HCT116 (cell line): Measurements from ENCODE around the gene MAPK6. TPM values are rescaled to one million over a fixed set of nuclear protein-coding genes. Genes with fewer than 3 reads are reported as not detected.

Experiments
- ATAC-seq: fragments of 200-7000 bp; cut with Tn5 transposase; 2 replicates; pipeline ENCODE4 v1.9.1; 2020; ENCODE audit warnings: mild to moderate bottlenecking, moderate library complexity
- BruUV-seq: library from RNA; stranded (reverse); fragments of 400-500 nt; replicated peaks from 2 replicates; lab custom pipeline; 2021; lab: Mats Ljungman, UMichigan
- CTCF ChIA-PET: fragments of 300-600 bp; sonication (Branson Sonifier 250); formaldehyde crosslinking; loops from one replicate; lab custom pipeline; 2021; ENCODE audit warnings: antibody characterized with exemption; lab: Charles Lee
- POLR2A ChIA-PET: fragments of 300-600, 350-600 bp; sonication (Branson Sonifier 250); formaldehyde crosslinking; loops from one replicate; lab custom pipeline; 2021; ENCODE audit warnings: antibody characterized with exemption; lab: Charles Lee
- RAD21 ChIA-PET, 2 experiments: fragments of 300-600 bp; sonication (Branson Sonifier 250); formaldehyde crosslinking; loops; one replicate each; lab custom pipeline; 2023; ENCODE audit warnings: low total read pairs in 2 of 2; ENCODE audit not compliant: uncharacterized antibody in 2 of 2, unreplicated experiment in 2 of 2, low non-redundant PET in 1 of 2; lab: Charles Lee
- DNase-seq: peaks from one replicate; pipeline ENCODE4 v3.0.0-alpha.2; 2010; ENCODE audit warnings: low read depth, low spot score
- H2AFZ ChIP-seq: fragments of 200-600 bp; shearing (Covaris generic), sonication (generic); 2 replicates; pipeline ENCODE4 v1.6.1; 2017; ENCODE audit warnings: low read depth, mixed run types, mixed read lengths, antibody characterized with exemption, low read length; ENCODE audit not compliant: poor library complexity, severe bottlenecking
- H3K27ac ChIP-seq: 2 replicates; pipeline ENCODE4 v1.5.1; 2012; ENCODE audit warnings: low read depth, low read length
- H3K27me3 ChIP-seq: fragments of 200-600 bp; sonication (generic); 2 replicates; pipeline ENCODE4 v1.6.1; 2016; ENCODE audit warnings: mixed run types, low read length, mixed read lengths; ENCODE audit not compliant: insufficient read depth
- H3K36me3 ChIP-seq, 2 experiments: fragments of 200-500 bp in 1 of 2; fragments of 200-600 bp in 1 of 2; sonication (Bioruptor generic) in 1 of 2; sonication (generic) in 1 of 2; 2 replicates each; pipeline versions ENCODE4 v1.5.1 to v1.6.1; 2014 to 2016; ENCODE audit warnings: low read length in 2 of 2, inconsistent platforms in 1 of 2, mixed read lengths in 1 of 2, mixed run types in 1 of 2; ENCODE audit not compliant: insufficient read depth in 2 of 2, control insufficient read depth in 1 of 2
- H3K4me1 ChIP-seq, 2 experiments: fragments of 200-600 bp in 1 of 2; sonication (generic) in 1 of 2; 2 replicates each; pipeline versions ENCODE4 v1.5.1 to v1.6.1; 2012 to 2017; ENCODE audit warnings: low read length in 2 of 2, inconsistent platforms in 1 of 2, mild to moderate bottlenecking in 1 of 2, mixed read lengths in 1 of 2, mixed run types in 1 of 2, moderate library complexity in 1 of 2; ENCODE audit not compliant: insufficient read depth in 2 of 2, control insufficient read depth in 1 of 2
- H3K4me2 ChIP-seq: fragments of 200-600 bp; sonication (generic); 2 replicates; pipeline ENCODE4 v1.6.1; 2017; ENCODE audit warnings: mixed run types, low read length, mixed read lengths
- H3K4me3 ChIP-seq, 2 experiments: fragments of 200-600 bp in 1 of 2; sonication (generic) in 1 of 2; replicated peaks in 1 of 2; 2 replicates each; pipeline ENCODE4 v1.5.1; 2011 to 2016; ENCODE audit warnings: low read length in 2 of 2, control low read depth in 1 of 2, low read depth in 1 of 2, mild to moderate bottlenecking in 1 of 2, mixed read lengths in 1 of 2, mixed run types in 1 of 2
- H3K79me2 ChIP-seq: fragments of 200-600 bp; sonication (generic); 2 replicates; pipeline ENCODE4 v1.6.1; 2017; ENCODE audit warnings: mild to moderate bottlenecking, mixed run types, low read length, moderate library complexity, mixed read lengths; ENCODE audit not compliant: insufficient read depth
- H3K9ac ChIP-seq: fragments of 200-600 bp; sonication (generic); 2 replicates; pipeline ENCODE4 v1.6.1; 2016; ENCODE audit warnings: low read length, mixed read lengths
- H3K9me2 ChIP-seq: fragments of 200-600 bp; sonication (generic), shearing (Covaris generic); 2 replicates; pipeline ENCODE4 v1.6.1; 2017; ENCODE audit warnings: mixed run types, mild to moderate bottlenecking, moderate library complexity; ENCODE audit not compliant: insufficient read depth
- H3K9me3 ChIP-seq, 2 experiments: fragments of 200-500 bp in 1 of 2; fragments of 200-600 bp in 1 of 2; sonication (Bioruptor generic) in 1 of 2; sonication (generic) in 1 of 2; 2 replicates each; pipeline ENCODE4 v1.6.1; 2014 to 2017; ENCODE audit warnings: low read length in 2 of 2, mixed read lengths in 2 of 2, inconsistent platforms in 1 of 2, low read depth in 1 of 2, mild to moderate bottlenecking in 1 of 2, mixed run types in 1 of 2, moderate library complexity in 1 of 2; ENCODE audit not compliant: control insufficient read depth in 1 of 2, insufficient read depth in 1 of 2
- H4K20me1 ChIP-seq: fragments of 200-600 bp; sonication (generic), shearing (Covaris generic); 2 replicates; pipeline ENCODE4 v1.6.1; 2017; ENCODE audit warnings: mixed run types, mild to moderate bottlenecking, moderate library complexity; ENCODE audit not compliant: insufficient read depth
- CBX3 ChIP-seq: IDR thresholded peaks from 2 replicates; pipeline ENCODE4 v1.6.1; 2012; ENCODE audit warnings: low read depth
- CEBPB ChIP-seq: IDR thresholded peaks from 2 replicates; pipeline ENCODE4 v1.6.1; 2012; ENCODE audit warnings: low read depth
- MAX ChIP-seq: IDR thresholded peaks from 2 replicates; pipeline ENCODE4 v1.6.1; 2012
- RAD21 ChIP-seq: IDR thresholded peaks from 2 replicates; pipeline ENCODE4 v1.6.1; 2012; ENCODE audit warnings: low read depth, mild to moderate bottlenecking
- REST ChIP-seq: IDR thresholded peaks from 2 replicates; pipeline ENCODE4 v1.6.1; 2012; ENCODE audit warnings: low read depth
- SIN3A ChIP-seq: IDR thresholded peaks from 2 replicates; pipeline ENCODE4 v1.6.1; 2012; ENCODE audit warnings: low read depth
- SP1 ChIP-seq: IDR thresholded peaks from 2 replicates; pipeline ENCODE4 v1.6.1; 2012; ENCODE audit warnings: low read depth
- SRF ChIP-seq: IDR thresholded peaks from 2 replicates; pipeline ENCODE4 v1.6.1; 2012; ENCODE audit warnings: low read depth
- TCF7L2 ChIP-seq: IDR thresholded peaks from 2 replicates; pipeline ENCODE4 v1.7.0; 2011; ENCODE audit warnings: borderline replicate concordance, inconsistent platforms; ENCODE audit not compliant: insufficient read depth, insufficient read length; ENCODE audit errors: extremely low read depth
- intact Hi-C: fragments of 100-400 bp; cut with micrococcal nuclease; formaldehyde crosslinking; loops from 2 replicates; pipeline ENCODE4 v1.10.0; 2022
- total RNA-seq: library from RNA; stranded (reverse); gene quantifications from one replicate; pipeline ENCODE4 v1.2.1, GENCODE V29; 2021; ENCODE audit not compliant: unreplicated experiment
- TF ChIP-seq, protein P1 (sequence below): IDR thresholded peaks from 2 replicates; pipeline ENCODE4 v1.6.1; 2012
- TF ChIP-seq, protein P2 (sequence below), 3 experiments: fragments of 200-600 bp in 1 of 3; sonication (generic) in 1 of 3; IDR thresholded peaks in 2 of 3; conservative IDR thresholded peaks in 1 of 3; 2 replicates each; pipeline ENCODE4 v1.5.1; 2012 to 2017; ENCODE audit warnings: low read depth in 2 of 3, low read length in 2 of 3, antibody characterized with exemption in 1 of 3, borderline replicate concordance in 1 of 3, control low read depth in 1 of 3, mild to moderate bottlenecking in 1 of 3, mixed read lengths in 1 of 3, mixed run types in 1 of 3, moderate library complexity in 1 of 3; ENCODE audit not compliant: insufficient read depth in 1 of 3

MAPK6 gene
- total RNA-seq, 1 experiment from 2014 or later = 57.4 TPM

- H3K27me3 ChIP-seq = no peaks in the 10 kb centered on the region
- intact Hi-C loops = no loop called here
- H3K9me3 ChIP-seq = no peaks in the 10 kb centered on the region
- CTCF ChIA-PET = no interaction called here
- no peak for ATAC-seq
- no TSS peak for BruUV-seq
- H3K79me2 ChIP-seq = peaks cover 27% of the 10 kb centered on the region
- H4K20me1 ChIP-seq = no peaks in the 10 kb centered on the region
- TF ChIP-seq, protein P1, sequence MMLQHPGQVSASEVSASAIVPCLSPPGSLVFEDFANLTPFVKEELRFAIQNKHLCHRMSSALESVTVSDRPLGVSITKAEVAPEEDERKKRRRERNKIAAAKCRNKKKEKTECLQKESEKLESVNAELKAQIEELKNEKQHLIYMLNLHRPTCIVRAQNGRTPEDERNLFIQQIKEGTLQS = no peak
- no peak for TF ChIP-seq SP1
- no peak for TF ChIP-seq SRF
- TF ChIP-seq CEBPB = no peak
- no peak for TF ChIP-seq RAD21
- TF ChIP-seq, protein P2, sequence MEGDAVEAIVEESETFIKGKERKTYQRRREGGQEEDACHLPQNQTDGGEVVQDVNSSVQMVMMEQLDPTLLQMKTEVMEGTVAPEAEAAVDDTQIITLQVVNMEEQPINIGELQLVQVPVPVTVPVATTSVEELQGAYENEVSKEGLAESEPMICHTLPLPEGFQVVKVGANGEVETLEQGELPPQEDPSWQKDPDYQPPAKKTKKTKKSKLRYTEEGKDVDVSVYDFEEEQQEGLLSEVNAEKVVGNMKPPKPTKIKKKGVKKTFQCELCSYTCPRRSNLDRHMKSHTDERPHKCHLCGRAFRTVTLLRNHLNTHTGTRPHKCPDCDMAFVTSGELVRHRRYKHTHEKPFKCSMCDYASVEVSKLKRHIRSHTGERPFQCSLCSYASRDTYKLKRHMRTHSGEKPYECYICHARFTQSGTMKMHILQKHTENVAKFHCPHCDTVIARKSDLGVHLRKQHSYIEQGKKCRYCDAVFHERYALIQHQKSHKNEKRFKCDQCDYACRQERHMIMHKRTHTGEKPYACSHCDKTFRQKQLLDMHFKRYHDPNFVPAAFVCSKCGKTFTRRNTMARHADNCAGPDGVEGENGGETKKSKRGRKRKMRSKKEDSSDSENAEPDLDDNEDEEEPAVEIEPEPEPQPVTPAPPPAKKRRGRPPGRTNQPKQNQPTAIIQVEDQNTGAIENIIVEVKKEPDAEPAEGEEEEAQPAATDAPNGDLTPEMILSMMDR (IDR thresholded peaks at IDR 0.05 in 2 of 3, conservative IDR thresholded peaks at IDR 0.05 in 1 of 3; ENCODE audit: borderline replicate concordance in 1 of 3, insufficient read depth in 1 of 3, low read depth in 2 of 3, low read length in 2 of 3) = no peak
- TF ChIP-seq CBX3 = no peak
- no peak for TF ChIP-seq SIN3A
- TF ChIP-seq REST = no peak
- no peak for TF ChIP-seq MAX
- TF ChIP-seq TCF7L2 = no peak
- TF ChIP-seq, all 23 proteins: peak for 0
- peaks cover 9 to 10% of the 10 kb centered on the region in 2 experiments; a peak in 3 of 4 replicates for H3K4me1 ChIP-seq
- H2AFZ ChIP-seq = no peak overlapping the region
- H3K4me2 ChIP-seq = no peak overlapping the region
- POLR2A ChIA-PET = no interaction called here
- no peaks in the 10 kb centered on the region for H3K9me2 ChIP-seq
- H3K27ac ChIP-seq = no peak overlapping the region
- H3K36me3 ChIP-seq = no peaks in the 10 kb centered on the region
- no peak for DNase-seq
- no peak overlapping the region for H3K9ac ChIP-seq
- RAD21 ChIA-PET = no interaction called here
- no peak overlapping the region for H3K4me3 ChIP-seq
These were observed 45.2 kb upstream of the MAPK6 start for GRCh38 chr15:51973775-51974174.
